MM.1S (cell line): ENCODE data around the gene KLHL35.

Source experiments
- DNase-seq: peaks from one replicate; pipeline ENCODE4 v3.0.0-alpha.2; 2015
- H2AFZ ChIP-seq: fragments of 300-600 bp; sonication (generic); 2 replicates; pipeline ENCODE4 v1.6.0; 2016; ENCODE audit warnings: antibody characterized with exemption, low read length
- H3F3A ChIP-seq: fragments of 300-600 bp; sonication (generic); 2 replicates; pipeline ENCODE4 v1.6.1; 2016; ENCODE audit warnings: mild to moderate bottlenecking, antibody characterized with exemption, low read length, moderate library complexity, mixed read lengths; ENCODE audit not compliant: insufficient read depth
- H3K27ac ChIP-seq: fragments of 300-600 bp; sonication (generic); 2 replicates; pipeline ENCODE4 v1.5.1; 2016; ENCODE audit warnings: mild to moderate bottlenecking, low read length
- H3K27me3 ChIP-seq: fragments of 300-600 bp; sonication (generic); replicated peaks from 2 replicates; pipeline ENCODE4 v1.6.0; 2016; ENCODE audit warnings: low read length; ENCODE audit not compliant: insufficient read depth
- H3K36me3 ChIP-seq: fragments of 300-600 bp; sonication (generic); replicated peaks from 2 replicates; pipeline ENCODE4 v1.6.1; 2016; ENCODE audit warnings: mild to moderate bottlenecking, low read length, mixed read lengths; ENCODE audit not compliant: insufficient read depth
- H3K4me1 ChIP-seq: fragments of 300-600 bp; sonication (generic); 2 replicates; pipeline ENCODE4 v1.6.1; 2016; ENCODE audit warnings: low read length, mixed read lengths
- H3K4me2 ChIP-seq: fragments of 300-600 bp; sonication (generic); 2 replicates; pipeline ENCODE4 v1.6.0; 2016; ENCODE audit warnings: low read depth, low read length
- H3K4me3 ChIP-seq: fragments of 300-600 bp; sonication (generic); 2 replicates; pipeline ENCODE4 v1.5.1; 2016; ENCODE audit warnings: low read length, mixed read lengths
- H3K79me2 ChIP-seq: fragments of 300-600 bp; sonication (generic); 2 replicates; pipeline ENCODE4 v1.6.1; 2016; ENCODE audit warnings: mixed run types, low read length, mixed read lengths
- H3K9ac ChIP-seq: fragments of 300-600 bp; sonication (generic); 2 replicates; pipeline ENCODE4 v1.6.1; 2016; ENCODE audit warnings: low read length, mixed read lengths
- H3K9me2 ChIP-seq: fragments of 300-600 bp; sonication (generic); replicated peaks from 2 replicates; pipeline ENCODE4 v1.6.1; 2016; ENCODE audit warnings: mild to moderate bottlenecking, low read length, mixed read lengths; ENCODE audit not compliant: insufficient read depth
- H3K9me3 ChIP-seq: fragments of 300-600 bp; sonication (generic); replicated peaks from 2 replicates; pipeline ENCODE4 v1.6.1; 2016; ENCODE audit warnings: mild to moderate bottlenecking, low read length, mixed read lengths; ENCODE audit not compliant: insufficient read depth
- H4K20me1 ChIP-seq: fragments of 300-600 bp; sonication (generic); 2 replicates; pipeline ENCODE4 v1.6.1; 2016; ENCODE audit warnings: mild to moderate bottlenecking, low read length, moderate library complexity, mixed read lengths; ENCODE audit not compliant: insufficient read depth
- EZH2 ChIP-seq: fragments of 300-600 bp; sonication (generic); optimal IDR thresholded peaks from 2 replicates; pipeline ENCODE3; 2017; ENCODE audit warnings: low read depth, mild to moderate bottlenecking, antibody characterized with exemption, low read length, mixed read lengths
- EZH2phosphoT487 ChIP-seq: fragments of 300-600 bp; sonication (generic); IDR thresholded peaks from 2 replicates; pipeline ENCODE4 v1.6.1; 2018; ENCODE audit warnings: antibody characterized with exemption, low read length
- TF ChIP-seq, protein P1 (sequence below): fragments of 300-600 bp; sonication (generic); IDR thresholded peaks from 2 replicates; pipeline ENCODE4 v1.5.1; 2016; ENCODE audit warnings: antibody characterized with exemption, low read length, mixed read lengths

Gene KLHL35

DNA sequence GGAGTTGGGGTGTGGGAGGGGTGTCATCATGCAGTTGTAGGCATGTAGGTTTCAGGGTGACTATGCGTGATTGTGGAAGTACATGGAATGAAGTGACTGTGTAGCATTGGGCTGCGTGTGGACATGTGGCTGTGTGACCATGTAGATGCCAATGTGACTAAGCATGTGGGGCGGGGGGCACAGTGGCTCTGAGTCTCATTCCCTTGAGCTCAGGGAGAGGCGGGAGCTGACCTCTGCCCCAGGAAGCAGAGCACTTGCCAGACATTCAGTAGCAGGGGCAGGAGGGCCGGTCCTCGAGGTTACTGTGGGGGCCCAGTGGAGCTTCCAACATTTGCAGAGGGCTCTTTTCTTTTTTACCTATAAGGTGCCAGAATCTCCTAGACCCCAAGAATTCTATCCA lies 440 bp upstream of the KLHL35 start:
- Histone ChIP-seq H3K4me2 (no peak overlapping the region), H3K79me2 (no peaks in the 10 kb centered on the region), H3K4me3 (no peak overlapping the region), H3K9me2 (no peaks in the 10 kb centered on the region), H3K27me3 (peaks cover 76% of the 10 kb centered on the region), H3K9me3 (no peaks in the 10 kb centered on the region), H3K36me3 (no peaks in the 10 kb centered on the region), H3K4me1 (no peaks in the 10 kb centered on the region), H3K9ac (no peak overlapping the region), H2AFZ (no peak overlapping the region), H4K20me1 (no peaks in the 10 kb centered on the region), H3F3A (no peaks in the 10 kb centered on the region), H3K27ac (no peak overlapping the region)
- TF ChIP-seq EZH2 (no peak), EZH2phosphoT487 (no peak)
- TF ChIP-seq, protein P1, sequence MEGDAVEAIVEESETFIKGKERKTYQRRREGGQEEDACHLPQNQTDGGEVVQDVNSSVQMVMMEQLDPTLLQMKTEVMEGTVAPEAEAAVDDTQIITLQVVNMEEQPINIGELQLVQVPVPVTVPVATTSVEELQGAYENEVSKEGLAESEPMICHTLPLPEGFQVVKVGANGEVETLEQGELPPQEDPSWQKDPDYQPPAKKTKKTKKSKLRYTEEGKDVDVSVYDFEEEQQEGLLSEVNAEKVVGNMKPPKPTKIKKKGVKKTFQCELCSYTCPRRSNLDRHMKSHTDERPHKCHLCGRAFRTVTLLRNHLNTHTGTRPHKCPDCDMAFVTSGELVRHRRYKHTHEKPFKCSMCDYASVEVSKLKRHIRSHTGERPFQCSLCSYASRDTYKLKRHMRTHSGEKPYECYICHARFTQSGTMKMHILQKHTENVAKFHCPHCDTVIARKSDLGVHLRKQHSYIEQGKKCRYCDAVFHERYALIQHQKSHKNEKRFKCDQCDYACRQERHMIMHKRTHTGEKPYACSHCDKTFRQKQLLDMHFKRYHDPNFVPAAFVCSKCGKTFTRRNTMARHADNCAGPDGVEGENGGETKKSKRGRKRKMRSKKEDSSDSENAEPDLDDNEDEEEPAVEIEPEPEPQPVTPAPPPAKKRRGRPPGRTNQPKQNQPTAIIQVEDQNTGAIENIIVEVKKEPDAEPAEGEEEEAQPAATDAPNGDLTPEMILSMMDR: no peak
- DNase-seq: no peak

DNA sequence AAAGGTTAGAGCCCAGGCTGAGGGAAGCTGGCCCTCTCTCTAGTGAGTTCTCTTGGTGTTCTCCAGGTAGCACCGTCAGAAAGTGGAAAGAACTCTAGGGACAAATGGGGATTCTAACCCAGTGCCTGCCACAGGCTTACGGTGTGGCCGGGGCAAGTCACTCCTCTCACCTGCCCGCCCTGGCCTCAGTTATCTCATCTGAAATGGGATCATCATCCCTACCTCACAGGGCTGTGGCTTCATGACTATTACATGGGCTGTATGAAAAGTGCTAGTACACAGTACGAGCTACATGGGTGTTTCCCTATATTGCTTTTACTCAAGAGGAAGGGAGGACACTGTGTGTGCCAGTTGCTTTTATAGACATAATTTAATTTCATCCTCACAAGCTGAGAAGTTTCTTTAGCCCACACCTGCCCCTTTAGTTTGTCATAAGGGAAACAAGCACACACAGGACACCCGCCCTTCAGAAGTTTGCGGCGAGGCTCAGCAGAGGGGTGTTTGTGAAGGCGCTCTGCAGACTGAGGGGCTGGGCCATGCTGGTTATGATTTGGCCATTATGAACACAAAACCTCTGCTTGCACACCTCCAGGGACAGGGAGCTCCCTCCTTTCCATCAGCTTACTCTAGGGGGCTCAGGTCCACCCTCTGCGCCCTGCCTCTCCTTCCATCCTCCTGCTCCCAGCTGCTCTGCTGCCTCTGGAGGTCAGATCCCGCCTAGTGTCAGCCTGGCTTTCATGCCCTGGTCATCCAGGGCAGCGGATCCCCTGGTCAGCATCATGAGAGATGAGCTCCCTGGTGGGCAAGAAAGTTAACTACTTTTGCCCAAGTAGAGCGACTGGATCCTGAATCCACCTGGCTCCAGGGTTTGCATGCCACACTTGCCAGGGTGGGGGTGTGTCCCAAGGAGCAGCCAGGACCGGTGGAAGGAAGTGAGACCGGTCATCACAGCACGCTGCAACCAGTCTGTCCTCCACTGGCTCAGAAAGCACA lies 1.2 kb downstream of the KLHL35 start:
- Histone ChIP-seq H4K20me1 (no peaks in the 10 kb centered on the region), H3K36me3 (no peaks in the 10 kb centered on the region), H3K9me2 (no peaks in the 10 kb centered on the region), H3K27me3 (peaks cover 60% of the 10 kb centered on the region), H2AFZ (no peak overlapping the region), H3K9me3 (no peaks in the 10 kb centered on the region), H3K4me2 (no peak overlapping the region), H3K9ac (no peak overlapping the region), H3K4me3 (no peak overlapping the region), H3K4me1 (no peaks in the 10 kb centered on the region), H3K79me2 (no peaks in the 10 kb centered on the region), H3F3A (no peaks in the 10 kb centered on the region), H3K27ac (no peak overlapping the region)
- no peak for DNase-seq
- TF ChIP-seq EZH2 (no peak), EZH2phosphoT487 (no peak)
- TF ChIP-seq, protein P1: no peak

DNA sequence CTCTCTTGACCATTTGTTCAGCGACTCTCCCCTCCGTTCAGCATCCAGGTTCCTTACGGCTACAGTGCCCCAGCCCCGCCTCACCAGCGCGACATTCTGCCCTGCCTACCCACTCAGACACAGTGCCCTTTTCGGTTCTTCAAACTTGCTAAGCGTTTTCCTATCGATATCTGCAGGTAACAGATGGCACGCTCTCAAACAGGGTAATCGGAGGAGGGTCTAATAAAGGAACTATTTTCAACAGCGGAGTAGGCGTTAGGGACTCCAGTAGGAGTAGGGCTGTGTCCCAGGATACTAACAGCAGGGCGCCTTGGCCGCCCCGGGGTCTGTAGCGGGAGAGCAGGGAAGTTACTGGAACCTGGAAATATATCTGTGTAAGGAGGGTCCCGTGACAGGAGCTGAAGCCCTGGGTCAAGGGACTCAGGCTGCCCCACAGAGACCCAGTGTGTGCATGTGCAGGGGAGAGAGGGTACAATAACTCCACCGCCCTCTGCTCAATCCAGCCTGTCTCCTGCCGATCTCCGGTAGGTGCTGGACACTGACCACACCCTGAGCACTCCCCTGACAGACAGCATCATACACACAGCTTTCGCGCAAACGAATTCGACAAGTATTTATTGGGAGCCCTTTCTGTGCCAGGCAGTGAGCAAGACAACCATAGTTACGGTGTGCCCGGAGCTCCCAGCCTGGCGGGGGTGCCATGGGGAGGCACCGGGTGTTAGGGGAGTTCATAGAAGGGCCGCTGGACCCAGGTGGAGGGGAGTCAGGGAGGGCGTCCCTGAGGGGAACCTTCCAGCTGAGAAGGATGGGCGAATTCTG lies 2.1 kb downstream of the KLHL35 start:
- no peaks in the 10 kb centered on the region for H3K79me2 ChIP-seq
- H3K9me3 ChIP-seq: no peaks in the 10 kb centered on the region
- H3K27ac ChIP-seq: no peak overlapping the region
- peaks cover 56% of the 10 kb centered on the region for H3K27me3 ChIP-seq
- no peaks in the 10 kb centered on the region for H3K4me1 ChIP-seq
- no peaks in the 10 kb centered on the region for H4K20me1 ChIP-seq
- H3F3A ChIP-seq: no peaks in the 10 kb centered on the region
- H3K4me3 ChIP-seq: no peak overlapping the region
- H3K4me2 ChIP-seq: no peak overlapping the region
- DNase-seq: no peak
- no peaks in the 10 kb centered on the region for H3K9me2 ChIP-seq
- H2AFZ ChIP-seq: no peak overlapping the region
- H3K36me3 ChIP-seq: no peaks in the 10 kb centered on the region
- TF ChIP-seq EZH2phosphoT487: no peak
- no peak for TF ChIP-seq EZH2
- TF ChIP-seq, protein P1: no peak
- no peak overlapping the region for H3K9ac ChIP-seq
